OCI-M2 (cell line): ENCODE data around the gene B3GALT6.

Source experiments
- DNase-seq: peaks from one replicate; lab custom pipeline; 2025; ENCODE audit not compliant: unreplicated experiment; lab: John Stamatoyannopoulos, UW

Gene B3GALT6

DNA sequence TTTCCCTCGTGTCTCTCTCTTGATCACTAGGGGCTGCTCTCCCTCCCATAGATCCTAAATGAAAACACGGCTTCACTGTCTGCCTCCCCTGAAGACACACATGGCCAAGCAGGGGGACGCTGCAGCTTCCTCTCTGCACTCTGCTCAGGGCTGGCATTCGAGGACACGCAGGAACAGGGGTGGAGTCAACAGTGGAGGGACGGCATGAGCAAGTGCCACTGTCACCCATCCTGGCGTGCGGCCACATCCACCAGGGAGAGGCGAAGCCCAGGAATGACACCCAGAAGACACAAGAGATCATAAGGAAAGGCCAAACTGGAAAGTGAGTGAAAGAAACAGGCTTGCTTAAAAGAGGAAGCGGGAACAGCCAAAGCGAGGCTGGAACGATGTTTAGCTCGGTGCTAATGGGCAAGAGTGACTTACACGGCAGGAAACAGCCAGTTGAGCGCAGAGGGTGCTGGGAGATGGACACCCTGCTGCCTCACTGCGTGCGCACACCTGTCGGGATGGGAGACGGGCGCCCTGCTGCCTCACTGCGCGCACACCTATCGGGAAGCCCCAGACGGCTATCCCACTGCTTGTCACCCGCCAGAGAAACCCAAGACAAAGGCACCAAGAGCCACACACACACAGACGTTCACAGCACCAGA is 28.0 kb downstream of the B3GALT6 start:
- DNase-seq = no peak

DNA sequence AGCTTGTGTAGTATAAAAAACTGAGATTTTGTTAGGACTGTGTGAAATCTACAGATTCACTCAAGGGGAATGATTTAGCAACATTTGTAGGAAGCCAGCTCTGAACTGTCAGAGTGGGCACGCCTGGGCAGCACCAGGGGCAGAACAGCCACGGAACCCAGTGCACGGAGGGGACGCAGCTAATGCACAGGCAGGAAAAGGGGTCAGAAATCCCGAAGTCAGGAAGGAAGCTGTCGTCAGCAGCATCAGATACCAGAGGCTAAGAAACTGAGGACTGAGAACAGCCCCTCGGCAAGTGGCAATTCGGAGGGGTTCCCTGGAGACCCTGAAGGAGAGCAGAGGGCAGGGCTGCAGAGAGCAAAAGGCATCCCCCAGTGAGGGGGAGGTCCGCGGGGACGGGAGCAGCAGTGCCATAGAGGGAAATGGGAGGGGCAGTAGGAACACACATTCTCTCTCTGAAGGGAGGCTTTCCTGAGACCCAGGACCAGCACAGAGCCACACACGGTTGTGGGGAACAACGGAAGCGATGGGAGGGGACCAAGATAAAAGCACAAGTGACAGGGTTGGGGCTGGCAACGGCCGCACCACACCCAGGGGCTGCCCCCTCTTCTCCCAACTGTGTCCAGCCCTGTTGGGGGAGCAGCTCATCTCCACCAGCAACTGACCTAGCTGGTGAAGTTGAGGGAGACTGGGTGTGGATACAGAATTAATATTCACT is 29.0 kb downstream of the B3GALT6 start:
- DNase-seq = no peak

DNA sequence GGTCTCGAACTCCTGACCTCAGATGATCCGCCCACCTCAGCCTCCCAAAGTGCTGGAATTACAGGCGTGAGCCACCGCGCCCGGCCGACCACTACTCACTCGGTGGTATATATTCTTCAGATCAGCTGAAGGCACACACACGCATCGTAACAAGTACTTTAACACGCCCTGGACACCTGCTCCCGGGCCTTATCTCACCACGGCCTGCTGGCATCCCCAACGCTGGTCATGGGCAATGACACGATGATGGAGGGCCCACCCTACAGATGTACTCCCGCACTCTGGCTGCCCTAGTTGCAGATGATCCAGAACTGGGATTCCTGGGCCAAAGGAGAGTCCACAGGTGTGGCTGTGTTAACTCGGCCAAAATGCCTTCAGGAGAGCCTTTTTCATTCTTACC is 30.0 kb downstream of the B3GALT6 start:
- no peak for DNase-seq

GRCh38 chr1:1262758-1263157 is 30.7 kb downstream of the B3GALT6 start:
- DNase-seq = no peak

DNA sequence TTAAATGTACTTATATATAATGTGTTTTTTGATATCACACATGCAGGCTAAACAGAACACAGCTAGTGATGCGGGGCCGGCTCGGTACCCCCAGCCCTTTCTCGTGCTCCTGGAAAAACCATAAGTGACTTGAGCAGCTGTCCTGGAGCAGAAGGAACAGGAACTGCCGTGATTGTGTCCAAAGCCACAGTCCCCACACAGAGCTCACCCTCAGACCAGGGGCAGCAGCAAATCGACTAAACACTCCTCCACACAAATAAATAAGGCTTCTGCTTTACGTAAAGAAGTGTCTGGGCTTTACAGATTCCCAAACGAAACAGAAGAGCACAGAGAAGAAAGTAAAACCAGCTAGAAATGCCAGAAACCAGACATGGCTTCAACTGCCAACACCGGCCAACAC is 32.0 kb downstream of the B3GALT6 start:
- no peak for DNase-seq

- no peak for DNase-seq
Observed at GRCh38 chr1:1264868-1265272, 32.8 kb downstream of the B3GALT6 start.

GRCh38 chr1:1267488-1268283 is 35.6 kb downstream of the B3GALT6 start:
- no peak for DNase-seq

DNA sequence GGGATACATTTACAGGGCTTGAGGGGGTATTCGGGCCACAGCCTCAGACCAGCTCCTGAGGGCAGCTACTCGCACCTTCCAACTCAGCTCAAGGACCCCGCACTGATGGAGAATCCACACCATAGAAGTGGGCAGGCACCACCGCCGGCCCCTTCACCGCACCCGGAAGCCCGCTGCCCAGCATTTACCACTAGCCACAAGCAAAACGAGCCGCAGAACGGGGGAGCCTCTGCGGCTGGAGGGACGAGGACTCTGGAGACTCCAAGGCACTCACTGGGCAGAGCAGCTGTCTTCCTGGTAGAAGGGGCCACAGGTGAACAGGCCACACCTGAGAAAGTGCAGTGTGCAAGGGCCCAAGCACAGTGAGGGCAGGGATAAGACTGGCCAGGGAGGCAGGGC is 36.2 kb downstream of the B3GALT6 start:
- no peak for DNase-seq

DNA sequence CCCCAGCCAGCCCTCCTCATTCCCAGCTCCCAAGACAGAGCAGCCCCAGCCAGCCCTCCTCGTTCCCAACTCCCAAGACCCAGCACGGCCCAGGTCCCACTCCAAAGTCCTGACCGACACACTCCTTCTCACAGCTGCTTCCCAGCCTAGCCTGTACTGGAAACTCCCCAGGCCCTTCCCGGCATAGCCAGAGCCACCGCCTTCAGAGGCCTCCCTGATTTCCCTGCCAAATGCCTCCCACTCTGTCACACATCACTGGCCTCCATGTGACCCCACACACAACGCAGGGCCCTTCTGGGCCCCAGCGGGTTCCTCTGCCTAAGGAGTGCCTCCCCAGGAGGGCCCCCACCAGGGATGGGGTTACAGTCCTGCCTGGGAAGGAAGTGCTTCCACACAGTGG is 38.8 kb downstream of the B3GALT6 start:
- DNase-seq = no peak

DNA sequence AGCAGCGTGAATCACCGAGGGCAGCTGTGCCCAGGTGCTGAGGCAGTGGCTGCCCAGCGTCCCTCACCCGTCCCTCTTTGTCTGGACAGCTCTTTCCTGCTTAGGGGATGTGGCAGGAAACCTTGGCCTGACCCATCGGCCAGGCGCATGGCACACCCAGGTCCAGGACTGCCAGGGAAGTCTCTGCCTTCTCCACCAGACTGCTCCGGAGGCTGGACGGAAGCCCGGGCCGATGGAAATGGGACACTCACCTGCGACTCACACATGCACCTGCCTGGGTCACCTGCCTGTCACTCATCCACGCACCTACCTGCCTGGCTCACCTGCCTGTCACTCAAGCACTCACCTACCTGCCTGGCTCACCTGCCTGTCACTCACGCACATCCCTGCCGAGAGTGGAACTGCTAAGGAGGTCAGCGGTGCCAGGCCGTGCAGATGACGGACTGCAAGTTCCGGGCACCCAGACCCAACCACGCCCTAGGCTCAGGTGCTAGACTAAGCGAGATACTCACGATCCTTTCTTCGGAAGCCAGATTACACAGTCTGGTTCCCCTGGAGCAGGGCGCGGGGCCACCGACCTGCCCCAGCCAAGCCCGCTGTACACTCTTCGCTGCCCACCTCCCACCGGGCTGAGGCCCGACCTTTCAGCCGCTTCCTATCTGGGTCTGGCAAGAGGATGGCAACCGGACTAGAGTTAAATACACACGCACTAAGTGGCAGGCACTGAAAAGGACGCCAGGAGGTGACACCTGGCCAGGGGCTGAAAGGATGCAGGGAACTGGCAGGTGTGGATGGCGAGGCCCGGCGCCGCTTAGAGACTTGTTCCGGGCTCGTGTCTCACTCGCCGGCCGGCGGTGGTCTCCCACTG is 40.5 kb downstream of the B3GALT6 start:
- no peak for DNase-seq

DNA sequence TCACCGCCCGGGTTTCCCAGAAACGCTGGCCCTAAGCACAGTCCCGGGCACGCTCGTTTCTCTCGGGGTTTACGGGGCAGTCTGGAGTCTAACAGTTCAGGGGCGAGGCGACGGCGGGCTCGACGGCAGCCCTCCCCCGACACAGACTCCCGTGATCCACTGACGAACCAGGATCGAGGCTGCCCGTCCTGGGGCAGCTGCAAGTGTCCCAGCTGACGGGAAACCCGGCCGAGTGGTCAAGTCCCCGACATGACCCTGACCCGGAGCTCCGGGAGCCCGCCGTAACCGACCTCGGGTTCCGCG is 41.1 kb downstream of the B3GALT6 start:
- no peak for DNase-seq

DNA sequence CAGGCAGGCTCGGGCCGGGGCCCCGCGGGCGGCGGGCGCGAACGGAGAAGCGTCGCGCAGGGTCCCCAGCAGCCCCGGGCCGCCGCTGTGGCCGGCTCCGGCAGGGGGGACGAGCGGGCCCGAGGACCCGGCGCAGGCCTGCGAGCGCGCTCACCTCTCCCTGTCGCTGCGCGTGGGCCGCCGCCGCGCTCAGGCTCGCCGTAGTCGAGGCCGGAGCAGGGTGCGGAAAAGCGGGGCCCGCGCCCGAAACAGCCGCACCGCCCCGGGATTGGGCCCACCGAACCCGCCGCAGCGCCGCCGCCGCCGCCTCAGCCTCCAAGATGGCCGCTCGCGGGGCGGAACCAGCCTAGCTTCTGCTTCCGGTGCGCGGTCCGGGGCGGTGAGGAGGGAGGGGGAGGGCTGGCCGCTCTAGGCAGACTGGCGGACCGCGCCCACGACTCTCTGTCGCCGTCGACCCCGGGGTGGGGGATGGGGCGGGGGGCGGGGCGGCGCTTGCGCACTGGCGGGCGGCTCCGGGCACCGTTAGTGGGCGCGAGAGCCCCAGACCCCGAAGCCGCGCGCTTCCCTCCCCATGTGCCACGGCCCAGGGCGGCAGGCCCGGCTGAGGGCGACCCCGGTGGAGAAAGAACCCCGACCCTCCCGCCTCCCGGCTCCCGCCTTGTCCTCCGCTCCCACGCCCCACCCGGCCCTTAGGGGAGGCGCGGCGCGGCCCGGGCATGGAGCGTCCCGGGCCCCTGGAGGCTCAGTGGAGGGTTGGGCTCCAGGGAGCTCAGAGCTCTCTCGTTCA is 41.7 kb downstream of the B3GALT6 start, which contains the start of gene UBE2J2:
UBE2J2 (minus strand) TSS at position 343 of the 787 bp plus-strand sequence. CDS start 5,862 bp downstream, outside the sequence.
- DNase-seq = peak; percentile 14

DNA sequence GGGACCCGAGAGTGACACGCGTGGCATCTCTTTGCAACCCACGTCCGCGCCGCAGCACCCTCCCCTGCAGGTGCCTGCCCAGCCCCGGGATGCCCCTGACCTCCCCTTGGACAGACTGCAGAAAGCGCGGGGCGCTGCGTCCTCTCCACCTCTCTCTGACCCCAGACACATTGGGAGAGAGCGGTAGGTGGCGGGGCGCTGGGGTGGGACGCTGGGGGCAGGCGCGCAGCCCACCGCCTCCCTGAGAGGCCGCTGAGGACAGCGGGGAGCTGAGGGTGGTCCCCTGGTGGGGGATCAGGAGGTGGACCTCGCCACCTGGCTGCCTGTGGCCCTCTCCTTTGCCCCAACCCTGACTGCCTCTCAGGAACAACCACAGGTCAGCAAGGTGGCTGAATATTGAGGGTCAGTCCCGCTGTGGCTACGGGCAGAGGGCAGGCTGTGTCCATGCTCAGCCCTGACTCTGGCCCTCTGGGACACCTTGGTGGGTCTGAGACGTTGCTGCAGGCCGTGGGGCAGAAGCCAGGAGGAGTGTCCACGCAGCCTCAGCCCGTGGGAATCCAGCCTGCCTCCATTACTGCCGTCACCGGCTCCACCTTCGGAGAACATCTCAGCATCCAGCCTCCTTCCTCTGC is 42.4 kb downstream of the B3GALT6 start:
- DNase-seq = no peak

- DNase-seq = no peak
Observed at GRCh38 chr1:1274931-1275431, 42.9 kb downstream of the B3GALT6 start.

DNA sequence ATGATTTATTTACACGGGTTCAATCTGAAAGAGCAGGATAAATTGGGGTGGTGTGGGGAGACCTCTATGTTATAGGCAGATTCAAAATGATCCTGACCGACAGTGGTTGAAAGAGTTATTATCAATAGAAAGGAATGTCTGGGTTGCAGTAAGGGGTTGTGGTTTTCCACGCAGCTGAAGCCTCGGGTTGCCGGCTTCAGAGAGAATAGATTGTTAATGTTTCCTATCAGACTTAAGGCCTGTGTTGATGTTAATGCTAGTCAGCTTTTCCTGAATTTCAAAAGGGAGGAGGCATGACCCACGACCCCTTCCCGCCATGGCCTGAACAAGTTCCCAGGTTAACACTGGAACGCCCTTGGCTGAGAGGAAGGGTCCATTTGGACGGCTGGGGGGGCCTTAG is 43.8 kb downstream of the B3GALT6 start:
- DNase-seq = no peak

DNA sequence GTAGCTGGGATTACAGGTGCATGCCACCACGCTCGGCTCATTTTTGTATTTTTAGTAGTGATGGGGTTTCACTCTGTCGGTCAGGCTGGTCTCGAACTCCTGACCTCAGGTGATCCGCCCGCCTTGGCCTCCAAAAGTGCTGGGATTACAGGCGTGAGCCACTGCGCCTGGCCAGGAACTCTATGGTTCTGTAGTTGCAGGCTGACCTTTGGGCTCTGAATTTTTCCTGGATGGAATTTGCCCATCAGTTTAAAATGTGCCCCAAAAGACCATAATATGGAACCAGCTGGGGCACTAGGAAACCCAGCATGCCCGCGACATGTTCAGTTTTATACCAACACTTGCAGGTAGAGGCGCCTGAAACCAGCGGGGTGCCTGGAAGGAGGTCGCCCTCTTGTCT is 46.6 kb downstream of the B3GALT6 start:
- DNase-seq = no peak

DNA sequence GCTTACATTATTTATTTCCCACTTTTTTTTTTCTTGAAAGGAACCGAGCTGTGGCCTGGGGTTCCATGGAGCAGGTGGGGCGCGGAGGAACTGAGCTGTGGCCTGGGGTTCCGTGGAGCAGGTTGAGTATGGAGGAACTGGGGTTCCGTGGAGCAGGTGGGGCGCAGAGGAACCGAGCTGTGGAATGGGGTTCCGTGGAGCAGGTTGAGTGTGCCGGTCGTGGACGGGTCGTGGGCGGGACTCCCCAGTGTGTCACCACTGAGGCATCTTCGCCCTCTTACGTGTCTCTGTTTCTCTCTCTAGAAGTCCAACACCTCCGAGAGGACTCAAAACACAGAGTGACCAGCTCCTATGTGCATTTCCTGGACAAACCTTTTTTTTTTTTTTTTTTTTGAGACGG is 47.0 kb downstream of the B3GALT6 start:
- no peak for DNase-seq

DNA sequence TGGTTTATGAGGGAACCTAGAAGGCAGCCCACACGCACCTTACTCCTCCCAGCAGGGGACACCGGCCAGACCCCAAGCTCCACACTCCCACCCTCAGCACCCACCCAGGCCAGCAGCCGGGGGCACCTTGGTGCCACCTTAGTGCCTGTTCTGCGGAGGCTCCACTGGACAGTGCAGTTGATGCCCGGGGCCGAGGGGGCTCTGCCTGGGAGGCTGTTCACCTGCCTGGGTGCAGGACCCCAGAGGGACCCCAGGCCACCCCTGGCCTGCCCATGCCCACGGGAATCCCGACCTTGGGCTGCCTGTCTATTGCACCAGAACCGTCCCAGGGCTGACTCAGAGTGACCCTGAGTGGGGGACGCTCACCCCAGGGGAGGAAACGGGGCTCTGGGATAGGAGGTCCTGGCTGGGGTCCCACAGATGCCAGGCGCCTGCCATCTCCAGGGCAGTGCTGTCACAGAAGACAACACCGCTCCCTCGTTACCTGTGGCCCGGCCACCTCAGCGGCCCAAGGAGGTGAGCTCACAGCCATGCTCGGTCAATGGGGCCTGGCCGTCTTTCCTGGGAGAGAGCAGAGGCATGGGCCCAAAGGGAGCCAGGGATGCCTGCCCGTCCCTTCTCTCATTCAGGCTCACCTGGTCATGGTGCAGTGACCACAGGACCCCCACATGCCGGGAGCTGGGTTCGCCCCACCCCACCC is 48.9 kb downstream of the B3GALT6 start:
- DNase-seq = no peak
